GM10847 (cell line): ENCODE data around the gene SHFL.

Experiments used
- POLR2A ChIP-seq: IDR thresholded peaks from 2 replicates; pipeline ENCODE4 v1.6.1; 2011; ENCODE audit not compliant: insufficient read length; ENCODE audit errors: extremely low read depth

SHFL gene

DNA sequence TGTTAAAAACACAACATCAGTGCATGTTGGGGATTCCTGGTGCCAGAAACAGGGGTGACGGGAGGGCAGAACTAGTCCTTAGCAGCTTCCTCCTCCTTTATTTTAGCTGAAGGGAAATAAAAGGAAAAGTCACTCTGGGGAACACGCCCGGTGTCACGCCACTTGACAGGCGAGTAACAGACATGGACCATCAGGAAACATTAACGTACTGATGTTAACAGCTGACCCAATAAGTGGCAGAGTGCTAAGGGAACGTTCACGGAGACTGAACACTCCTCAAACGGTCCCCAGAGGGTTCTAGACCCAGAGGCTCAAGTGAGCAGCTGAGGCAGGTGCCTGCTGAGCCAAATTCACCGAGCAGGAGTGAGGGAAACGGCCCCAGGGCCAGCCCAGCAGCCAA is 47.5 kb downstream of the SHFL start:
- no peak for TF ChIP-seq POLR2A

DNA sequence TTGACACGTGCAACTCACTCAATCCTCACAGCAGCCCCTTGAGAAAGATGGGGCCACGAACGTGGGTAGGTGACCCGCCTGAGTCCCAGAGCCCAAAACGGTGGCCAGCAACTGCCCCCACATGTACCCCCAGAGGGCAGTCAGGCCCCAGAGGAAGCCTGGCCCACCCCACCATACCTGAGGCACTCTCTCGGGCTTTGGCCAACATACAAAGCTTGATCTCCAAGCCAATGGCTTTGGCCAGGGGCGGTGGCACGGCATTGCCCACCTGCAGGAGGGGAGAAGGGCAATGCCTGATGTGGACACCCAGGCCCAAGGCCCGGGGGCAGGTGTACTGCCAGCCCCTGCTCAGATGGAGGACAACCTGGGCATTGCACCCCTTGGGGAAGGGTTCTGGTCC is 47.9 kb downstream of the SHFL start:
- no peak for TF ChIP-seq POLR2A

DNA sequence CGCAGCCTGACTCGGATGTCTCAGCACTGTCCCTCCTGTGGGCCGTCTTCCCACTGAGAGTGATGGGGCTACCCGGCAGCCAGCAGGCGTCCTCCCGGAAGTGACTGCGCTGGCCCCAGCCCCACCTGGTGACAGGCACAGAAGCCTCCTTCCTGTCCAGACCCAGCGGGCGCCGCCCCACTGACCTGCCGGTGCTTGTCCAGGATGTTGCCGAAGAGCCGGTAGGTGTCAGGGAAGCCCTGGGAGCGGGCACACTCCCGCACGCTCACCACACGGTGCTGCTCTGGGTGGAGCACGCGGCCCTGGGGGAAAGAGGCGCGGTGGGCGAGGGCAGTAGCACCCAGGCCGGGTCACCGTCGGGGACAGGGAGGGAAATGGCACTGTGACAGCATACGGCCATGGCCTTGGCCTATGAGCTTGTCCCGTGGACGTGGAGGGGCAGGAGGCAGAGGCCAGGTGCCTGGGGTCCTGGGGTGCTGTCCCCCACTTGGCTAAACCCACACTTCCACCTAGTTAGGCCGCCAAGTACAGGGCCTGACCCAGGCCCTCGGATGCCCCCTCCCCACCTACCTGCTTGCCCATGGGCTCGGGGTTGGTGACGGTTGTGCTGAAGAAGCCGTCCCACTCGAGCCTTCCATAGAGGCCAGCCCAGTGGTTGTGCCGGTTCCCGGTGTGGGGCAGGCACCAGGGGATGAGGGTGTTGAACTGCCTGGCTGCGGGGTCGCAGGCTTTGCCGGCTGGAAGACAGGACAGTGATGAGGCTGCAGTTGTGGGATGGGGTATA is 49.6 kb downstream of the SHFL start:
- TF ChIP-seq POLR2A: no peak

DNA sequence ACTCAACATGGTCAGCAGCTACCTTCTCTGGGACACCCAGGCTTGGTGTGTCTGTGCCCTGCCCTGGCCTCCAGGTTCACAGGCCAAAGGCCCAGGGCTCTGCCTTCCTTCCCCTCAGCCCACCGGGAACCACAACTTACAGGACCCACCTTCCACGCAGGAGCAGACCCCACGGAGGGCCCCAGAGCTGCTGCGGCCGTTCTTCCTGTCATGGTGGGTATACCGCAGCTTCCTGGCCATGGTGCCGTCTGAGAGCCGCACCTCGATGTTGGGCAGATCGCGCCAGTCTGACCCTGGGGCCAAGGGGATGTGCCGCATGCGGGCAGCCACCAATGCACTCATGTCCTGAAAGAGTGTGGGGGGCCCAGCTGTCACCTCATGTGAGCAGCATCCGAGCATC is 50.8 kb downstream of the SHFL start:
- no peak for TF ChIP-seq POLR2A

DNA sequence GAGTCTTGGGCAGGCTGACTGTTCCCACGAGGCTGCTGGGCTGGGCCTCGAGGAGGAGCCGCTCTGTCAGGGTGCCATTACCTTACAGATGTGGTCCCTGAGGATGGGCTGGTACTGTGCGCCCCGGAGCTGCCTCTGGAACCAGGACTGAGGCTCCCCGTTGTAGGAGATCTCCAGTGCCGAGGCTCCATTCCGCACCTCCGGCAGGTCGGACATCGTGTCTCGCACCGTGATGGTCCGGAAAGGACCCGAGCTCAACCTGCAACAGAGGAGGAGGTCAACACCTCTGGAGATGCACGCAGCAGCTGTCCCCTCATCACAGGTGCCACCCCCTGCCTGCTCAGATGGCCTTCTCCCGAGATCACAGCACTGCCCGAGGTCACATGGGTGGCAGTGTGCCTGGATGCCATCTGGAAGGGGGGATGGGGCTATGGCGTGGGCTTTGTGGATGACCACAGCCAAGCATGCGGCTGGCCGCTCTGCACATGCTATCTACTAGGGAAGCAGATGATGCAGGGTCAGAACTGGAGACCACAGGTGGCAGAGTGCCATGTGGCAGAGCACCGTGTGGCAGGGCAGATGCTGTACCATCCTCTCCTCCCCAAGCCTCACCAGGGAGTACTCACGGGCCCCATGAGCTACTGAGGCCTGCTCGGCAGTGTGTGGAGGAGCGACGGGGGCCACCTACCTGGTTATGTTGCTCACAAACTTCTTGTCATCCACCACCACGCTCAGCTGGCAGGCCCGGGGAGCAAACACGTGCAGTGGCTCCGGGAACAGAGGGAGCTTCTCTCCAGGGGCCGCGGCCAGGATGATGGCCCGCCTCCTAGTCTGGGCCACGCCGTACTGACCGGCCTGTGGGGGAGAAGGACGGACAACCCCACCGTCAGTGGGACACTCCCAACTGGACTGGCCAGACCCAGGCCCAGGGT is 51.9 kb downstream of the SHFL start:
- no peak for TF ChIP-seq POLR2A

DNA sequence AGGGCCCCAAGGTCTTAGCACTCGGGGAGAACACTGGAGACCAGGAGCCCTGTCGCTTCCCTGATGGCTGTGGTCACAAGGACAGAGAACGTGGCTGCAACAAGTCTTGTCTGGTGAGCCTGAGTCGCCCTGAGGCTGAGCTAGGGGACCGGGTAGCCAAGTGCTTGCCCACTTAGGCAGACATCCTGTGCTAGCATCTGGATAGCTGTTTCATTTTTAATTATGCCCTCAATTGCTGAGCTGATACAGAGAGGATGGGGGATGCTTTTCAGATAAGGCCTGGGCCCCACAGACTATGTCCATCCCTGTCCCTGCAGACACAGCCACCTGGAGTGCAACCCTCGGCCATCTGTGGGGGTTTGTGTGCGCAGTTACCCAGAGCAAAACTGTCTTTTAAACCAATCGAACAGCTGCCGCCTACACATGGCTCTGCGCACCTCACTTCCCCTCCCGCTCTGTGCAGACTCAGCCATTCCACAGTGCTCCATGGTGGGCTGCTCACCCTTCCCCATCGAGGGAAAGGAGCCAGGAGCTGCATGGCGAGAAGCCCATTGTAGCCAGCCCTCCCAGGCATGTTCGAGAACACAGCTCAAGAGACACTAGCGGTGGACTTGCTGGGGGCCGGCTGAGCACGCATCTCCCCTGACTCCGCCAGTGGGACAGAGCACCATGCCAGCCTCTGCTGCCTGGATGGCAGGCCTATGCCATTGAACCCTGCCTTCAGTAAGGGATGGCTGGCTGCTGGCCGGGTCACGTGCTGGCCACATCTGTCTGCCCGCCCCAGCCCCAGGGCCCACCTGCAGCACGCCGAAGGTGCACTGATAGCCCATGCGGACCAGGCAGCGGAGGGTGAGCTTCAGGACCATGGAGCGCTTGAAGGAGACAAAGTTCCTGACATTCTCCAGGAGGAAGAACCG is 53.0 kb downstream of the SHFL start:
- TF ChIP-seq POLR2A: no peak

DNA sequence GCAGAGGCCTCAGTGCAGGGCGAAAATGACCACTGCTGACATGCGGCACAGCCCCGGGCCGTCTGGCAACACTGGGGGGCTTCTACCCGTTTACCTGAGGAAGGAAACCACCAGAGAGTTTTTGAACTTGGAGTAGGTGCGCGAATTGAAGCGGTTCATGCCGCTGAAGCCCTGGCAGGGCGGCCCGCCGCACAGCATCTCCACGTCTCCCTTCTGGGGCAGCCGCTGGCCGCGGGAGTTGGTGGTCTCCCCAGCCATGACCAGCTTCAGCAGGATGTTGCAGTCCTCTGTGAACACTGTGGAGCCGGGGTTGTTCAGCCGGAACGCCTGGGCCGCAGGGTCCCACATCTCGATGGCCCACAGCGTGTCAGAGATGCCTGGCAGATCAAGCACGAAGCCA is 53.8 kb downstream of the SHFL start:
- no peak for TF ChIP-seq POLR2A

DNA sequence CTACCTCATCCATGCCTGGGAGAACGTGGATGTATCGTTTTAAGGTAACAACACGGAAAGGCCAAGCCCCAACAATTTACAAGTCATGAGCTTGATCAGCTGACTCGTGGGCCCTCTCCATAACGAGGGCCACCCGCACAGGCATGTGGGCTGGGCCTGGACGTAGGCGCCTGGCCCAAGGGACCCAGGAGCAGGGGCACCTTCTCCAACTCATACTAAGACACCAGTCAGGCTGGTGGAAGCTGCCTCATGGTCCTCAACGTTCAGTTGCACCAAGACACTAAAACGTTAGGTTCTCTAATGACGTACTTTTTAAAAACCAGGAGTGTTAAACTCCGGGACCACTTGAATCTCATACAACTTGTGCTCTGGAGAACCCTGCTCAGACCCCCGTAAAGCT is 55.4 kb downstream of the SHFL start:
- TF ChIP-seq POLR2A: no peak

DNA sequence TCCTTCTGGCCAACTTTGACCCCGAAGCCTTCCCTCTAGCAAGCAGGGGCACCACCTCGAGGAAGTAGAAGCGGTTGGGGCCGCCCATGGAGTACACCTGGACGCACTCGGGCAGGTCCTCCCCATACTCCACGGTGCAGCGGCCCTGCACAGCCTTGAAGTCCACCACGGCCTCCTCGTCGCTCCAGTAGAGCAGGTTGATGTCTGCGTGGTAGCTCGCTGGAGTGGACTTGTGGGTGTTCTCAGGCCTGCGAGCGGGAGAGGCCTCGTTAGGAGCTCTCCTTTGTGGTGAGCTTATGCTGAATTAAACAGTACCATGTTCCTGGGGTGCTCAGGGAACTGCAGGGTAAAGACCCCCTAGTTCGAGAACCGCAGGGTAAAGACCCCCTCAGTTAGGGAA is 55.9 kb downstream of the SHFL start:
- TF ChIP-seq POLR2A: no peak
